G401 (cell line): ENCODE results near the gene ADIRF. TPM values are rescaled to one million over a fixed set of nuclear protein-coding genes. Genes with fewer than 3 reads are reported as not detected.

Experiments used
- DNase-seq: peaks from one replicate; pipeline ENCODE4 v3.0.0-alpha.2; 2015; ENCODE audit warnings: low spot score
- in situ Hi-C: cut with HindIII; loops from 2 replicates; pipeline ENCODE4 v1.10.0; 2016; ENCODE audit warnings: low sequenced_read_pairs, mixed read lengths
- total RNA-seq: library from RNA; depleted of rRNA; stranded (reverse); fragments of >200 nt; shearing (Covaris generic); gene quantifications from 2 replicates; pipeline ENCODE4 v1.2.3, GENCODE V29; 2014

The ADIRF gene
- total RNA-seq, 1 experiment from 2014 or later: not detected

DNA sequence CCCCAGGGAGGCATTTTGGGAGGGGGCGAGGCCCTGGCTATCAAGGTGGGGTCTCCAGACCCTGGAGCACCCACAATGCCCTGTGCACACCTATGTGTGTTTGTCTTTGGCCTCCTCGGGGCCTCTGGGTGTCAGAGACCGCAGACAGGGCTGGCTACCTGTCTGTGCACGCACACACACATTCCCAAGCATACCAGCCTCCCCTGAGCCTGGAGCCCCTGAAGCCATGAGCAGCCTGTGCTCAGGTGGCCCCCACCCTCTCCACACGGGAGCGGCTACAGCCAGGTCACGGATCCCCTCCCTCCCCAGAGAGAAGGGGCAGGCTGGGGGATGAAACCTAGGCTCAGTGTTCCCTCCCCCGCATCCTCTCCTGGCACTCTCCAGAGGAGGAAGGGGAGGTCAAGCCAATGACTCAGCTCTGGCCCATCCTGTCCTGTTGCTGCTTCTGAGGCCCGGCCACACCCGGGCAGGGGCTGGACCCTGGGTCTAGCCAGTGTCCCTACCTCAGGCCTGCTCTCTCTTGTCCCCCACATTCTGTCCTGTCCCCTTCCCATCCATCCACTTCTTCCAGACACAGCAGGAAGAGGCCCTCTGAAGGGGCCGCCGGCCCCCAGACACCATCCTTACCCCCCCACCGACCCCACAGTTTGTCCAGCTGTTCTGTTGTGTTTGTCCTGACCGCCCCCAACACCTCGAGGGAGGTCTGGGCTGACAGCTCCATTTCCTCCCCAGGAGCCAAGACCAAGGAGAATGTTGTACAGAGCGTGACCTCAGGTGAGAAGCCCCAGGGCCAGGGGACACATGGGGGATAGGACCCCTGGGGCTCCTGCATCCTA lies 9.2 kb upstream of the ADIRF start:
- in situ Hi-C loops: no loop called here

DNA sequence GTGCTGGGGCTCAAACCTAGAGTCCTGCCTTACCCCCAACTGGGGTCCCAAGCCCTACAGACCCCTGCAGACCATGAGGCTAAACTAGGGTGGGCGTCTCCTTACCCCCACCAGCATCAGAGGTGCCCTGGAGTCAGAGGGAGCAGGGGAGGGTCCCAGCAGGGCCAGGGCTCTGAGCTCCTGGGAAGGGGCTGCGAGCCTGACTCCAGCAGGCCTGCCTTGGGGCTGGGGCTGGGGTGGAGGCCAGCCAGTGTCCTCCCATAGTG lies 8.6 kb upstream of the ADIRF start:
- in situ Hi-C loops: no loop called here
- DNase-seq: no peak

More for the DNA sequence above, 9.2 kb upstream of the ADIRF start:
- DNase-seq: no peak

DNA sequence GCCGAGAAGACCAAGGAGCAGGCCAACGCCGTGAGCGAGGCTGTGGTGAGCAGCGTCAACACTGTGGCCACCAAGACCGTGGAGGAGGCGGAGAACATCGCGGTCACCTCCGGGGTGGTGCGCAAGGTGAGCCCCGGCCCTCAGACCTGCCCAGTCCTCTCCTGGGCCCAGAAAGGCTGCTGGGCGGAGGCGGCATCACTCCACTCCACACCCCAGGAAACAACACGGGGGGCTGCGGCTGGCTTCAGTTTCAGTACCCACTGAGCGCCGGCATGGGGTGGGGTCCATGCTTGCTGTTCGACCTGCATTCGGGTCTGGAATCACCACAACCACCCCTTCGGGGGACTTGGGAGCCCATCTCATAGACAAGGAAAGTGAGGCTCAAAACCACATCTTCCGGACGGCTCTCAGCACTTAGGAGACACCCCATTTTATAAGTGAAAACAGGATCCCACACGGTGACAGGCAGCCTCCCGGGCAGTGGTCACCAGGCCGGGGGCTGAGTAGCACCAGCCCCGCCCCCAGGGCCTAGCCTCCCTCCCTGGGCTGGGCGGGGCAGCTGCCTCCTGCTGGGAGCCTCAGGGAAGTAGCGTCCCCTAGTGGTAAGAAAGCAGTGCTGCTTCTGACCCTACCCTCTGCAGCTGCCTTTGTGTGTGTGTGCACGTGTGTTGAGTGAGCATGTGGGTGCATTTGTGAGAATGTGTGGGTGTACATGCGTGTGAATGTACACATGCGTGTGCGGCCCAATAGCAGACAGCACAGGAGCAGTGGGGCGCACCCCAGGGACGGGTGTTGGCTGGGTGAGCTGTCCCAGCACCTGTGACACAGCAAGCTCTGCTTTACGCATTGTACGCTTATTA lies 8.0 kb upstream of the ADIRF start:
- in situ Hi-C loops: no loop called here

DNA sequence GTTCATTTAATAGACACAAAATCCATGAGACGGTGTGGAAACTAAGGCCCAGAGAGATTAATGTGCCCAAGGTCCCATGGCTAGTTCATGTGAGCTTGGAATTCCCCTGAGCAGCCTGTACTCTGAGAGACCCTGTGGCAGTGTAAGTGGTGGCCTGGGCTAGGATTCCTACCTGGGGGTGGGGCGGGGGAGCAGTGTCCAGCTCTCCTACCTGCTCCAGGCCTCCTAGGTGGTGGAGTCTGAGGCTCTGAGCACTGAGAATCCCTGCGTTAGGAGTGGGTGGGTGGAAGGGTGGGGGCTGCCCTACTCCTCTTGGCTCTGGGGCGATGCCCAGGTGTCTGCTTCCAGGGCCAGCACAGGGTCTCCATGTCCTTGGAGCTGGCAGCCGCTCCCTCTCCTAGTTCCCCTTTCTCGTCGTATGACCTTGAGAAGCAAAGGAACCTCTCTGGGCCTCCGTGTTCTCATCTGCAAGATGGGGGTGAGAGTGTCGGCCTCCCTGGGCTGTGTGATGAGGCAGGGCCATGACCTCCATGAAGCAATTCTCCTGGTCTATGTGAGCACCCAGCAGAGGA lies 7.3 kb upstream of the ADIRF start:
- in situ Hi-C loops: no loop called here
- DNase-seq: no peak

More for the DNA sequence above, 8.0 kb upstream of the ADIRF start:
- DNase-seq: no peak

DNA sequence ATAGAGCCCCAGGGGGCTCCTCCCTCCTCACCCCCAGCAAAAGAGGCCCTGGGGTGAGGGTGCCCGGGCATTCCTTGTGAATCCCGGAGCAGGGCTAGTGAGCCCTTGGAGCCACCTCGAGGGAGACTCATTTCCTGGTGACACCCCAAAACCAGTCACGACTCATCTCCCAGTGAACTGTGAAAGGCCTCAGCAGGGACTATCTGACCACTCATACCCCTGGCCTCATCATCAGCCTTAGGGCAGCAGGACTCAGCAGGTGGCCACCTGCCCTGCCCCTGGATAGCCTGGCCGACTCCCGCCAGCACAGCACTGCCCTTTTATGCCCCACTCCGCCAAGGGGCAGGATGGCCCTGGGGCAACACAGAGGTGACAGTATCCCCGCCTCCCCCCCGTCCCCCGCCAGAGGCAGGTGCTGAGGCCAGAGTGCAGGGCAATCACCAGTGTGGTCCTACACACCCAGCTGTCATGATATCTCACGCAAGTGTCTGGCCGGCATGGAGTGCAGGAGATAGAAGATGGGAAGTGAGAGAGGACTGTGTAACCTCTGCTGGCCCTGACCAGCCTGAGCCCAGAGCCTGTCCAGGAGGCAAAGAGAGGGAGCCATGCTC lies 6.7 kb upstream of the ADIRF start:
- in situ Hi-C loops: no loop called here
- DNase-seq: no peak

DNA sequence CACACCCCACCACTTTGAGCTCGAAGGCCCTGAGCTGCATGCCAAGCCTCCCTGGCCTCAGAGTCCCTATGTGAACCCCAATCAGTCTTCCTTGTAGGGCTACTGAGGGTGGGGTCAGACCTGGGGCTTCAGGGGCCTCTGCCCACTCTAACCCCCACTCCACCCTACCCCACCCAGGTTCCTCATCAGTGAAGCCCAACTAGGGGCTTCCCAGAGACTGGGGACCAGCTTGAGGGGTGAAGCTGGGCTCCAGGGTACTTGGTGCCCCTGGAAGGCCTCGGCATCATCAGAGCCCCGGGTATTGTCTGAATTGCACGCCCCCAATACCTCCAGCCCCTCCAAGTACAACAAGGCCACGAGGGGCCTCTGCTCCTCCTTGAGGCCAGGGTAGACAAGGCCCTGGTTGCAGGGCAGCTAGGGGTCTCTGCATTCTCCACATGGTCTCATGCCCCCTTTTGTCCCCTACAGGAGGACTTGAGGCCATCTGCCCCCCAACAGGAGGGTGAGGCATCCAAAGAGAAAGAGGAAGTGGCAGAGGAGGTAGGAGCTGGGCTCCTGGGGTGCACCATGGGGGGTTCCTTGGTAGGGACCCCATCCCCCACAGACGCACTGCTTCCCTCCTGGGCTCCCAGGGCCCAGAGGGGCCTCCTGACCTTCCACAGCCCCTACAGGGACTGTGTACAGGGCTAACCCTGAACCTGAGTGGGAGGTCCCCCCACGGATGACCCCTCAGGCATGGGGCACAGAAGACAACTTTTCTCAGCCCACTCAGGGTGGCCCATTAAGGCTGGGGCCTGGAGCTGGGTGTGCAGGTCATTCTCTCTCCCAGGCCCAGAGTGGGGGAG lies 5.9 kb upstream of the ADIRF start:
- in situ Hi-C loops: no loop called here
- DNase-seq: no peak

DNA sequence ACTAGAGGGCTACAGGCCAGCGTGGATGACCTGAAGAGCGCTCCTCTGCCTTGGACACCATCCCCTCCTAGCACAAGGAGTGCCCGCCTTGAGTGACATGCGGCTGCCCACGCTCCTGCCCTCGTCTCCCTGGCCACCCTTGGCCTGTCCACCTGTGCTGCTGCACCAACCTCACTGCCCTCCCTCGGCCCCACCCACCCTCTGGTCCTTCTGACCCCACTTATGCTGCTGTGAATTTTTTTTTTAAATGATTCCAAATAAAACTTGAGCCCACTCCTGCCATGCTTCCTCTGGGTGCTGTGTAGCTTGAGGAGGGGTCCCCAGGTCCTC lies 5.3 kb upstream of the ADIRF start:
- in situ Hi-C loops: no loop called here

DNA sequence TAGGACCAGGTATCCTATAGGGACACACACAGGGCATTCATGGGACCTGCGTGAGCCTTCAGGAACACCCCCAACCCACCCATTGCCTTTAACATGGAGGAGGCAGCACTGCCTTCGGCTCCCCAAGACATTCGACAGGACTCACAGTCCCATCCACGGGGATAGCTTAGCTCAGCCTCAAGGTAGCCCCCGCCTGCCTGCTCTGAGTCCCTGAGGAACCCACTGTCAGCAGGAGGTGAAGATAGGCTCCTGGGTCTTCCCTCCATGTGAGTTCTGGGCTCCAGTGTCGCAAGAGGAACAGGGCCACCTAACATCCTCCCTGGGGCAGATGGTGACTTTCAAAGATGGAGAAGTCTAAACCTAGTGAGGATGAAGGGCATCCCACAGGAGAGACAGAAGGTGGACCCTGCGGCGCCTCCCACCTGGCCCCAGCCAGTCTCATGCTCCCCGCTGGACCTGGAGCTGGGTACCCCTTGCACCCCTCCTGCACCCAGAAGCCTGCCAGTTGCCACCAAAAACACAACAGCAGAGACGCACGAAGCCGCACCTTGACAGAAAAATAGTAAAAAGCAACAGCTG lies 4.9 kb upstream of the ADIRF start:
- DNase-seq: no peak
- in situ Hi-C loops: no loop called here

More for the DNA sequence above, 5.3 kb upstream of the ADIRF start:
- DNase-seq: no peak

DNA sequence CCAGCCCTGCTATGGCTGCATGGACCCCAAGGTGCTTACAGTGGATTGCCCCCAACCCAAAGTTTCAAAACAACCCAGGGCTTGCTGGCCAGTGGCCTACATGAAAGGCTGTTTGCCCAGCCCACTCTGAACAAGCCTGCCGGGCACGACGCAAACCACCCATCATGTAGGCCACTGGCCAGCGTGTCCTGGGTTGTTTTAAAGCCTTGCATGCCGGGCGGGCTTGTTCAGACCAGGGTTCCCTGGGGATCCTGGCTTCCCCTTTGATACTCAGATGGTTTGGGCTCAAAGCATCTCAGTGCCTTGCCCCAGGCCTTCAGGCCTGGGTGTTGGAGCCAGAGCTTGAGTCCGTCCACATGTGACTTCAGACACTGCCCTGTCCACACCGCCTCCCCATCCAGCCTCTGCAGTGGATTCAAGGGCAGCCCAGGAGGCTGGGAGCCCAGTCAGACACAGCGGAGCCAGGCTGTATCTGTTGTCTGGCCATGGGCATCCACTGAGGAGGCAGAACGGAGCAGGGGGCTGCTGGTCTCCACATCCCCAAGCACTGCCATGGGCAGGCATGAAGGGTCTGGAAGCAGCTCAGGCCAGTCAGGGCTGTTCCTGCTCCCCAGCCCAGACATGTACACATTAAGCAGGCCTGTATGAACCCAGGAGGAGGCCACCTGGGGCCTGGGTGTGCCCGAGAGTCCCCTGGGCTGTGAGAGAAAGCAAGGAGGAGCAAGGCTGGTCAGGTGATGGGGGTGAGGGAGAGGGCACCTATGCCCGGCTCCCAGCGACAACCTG lies 4.0 kb upstream of the ADIRF start:
- in situ Hi-C loops: no loop called here

DNA sequence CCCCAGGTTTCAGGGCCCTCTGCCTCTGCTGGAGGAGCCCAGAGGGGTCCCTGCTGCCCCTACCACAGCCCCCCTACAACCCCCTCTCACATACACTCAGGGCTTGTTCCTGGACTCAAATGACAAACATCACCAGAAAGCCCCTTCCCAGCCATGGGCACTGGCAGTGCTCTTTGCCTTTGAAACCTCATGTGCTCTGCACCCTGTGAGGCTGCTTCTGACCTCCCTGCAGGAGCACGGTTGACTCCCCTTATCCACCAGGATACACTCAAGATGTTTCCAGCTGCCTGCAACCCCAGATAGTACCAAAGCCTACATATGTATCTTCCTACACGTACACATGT lies 3.5 kb upstream of the ADIRF start:
- DNase-seq: no peak
- in situ Hi-C loops: no loop called here

More for the DNA sequence above, 4.0 kb upstream of the ADIRF start:
- no peak for DNase-seq

DNA sequence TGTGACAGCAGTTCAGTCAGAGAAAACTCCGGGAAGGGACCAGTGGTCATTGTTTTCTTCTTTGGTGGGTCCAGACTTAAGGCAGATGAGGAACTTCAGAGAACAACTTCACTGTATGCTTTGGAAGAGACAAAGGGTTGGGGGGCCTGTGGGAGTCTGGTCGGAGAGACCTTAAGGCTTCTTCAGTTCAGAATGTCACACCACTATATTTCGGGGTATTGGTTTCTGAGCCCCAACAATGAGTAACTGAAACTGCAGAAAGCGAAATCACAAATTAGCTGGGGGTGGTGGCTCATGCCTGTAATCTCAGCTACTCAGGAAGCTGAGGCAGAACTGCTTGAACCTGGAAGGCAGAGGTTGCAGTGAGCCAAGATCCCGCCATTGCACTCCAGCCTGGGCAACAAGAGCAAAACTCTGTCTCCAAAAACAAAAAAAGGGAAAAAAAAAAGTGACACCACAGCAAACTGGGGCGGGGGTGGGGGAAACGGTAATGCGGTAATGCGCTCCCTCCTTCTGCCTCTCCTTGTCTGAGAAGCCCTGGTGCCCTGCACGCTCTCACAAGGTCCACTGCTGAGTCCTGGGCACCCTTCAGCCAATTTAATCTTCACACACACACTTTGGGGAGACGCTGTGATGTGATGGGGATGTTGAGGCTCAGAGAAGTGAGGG lies 2.2 kb upstream of the ADIRF start:
- in situ Hi-C loops: no loop called here
- DNase-seq: no peak

DNA sequence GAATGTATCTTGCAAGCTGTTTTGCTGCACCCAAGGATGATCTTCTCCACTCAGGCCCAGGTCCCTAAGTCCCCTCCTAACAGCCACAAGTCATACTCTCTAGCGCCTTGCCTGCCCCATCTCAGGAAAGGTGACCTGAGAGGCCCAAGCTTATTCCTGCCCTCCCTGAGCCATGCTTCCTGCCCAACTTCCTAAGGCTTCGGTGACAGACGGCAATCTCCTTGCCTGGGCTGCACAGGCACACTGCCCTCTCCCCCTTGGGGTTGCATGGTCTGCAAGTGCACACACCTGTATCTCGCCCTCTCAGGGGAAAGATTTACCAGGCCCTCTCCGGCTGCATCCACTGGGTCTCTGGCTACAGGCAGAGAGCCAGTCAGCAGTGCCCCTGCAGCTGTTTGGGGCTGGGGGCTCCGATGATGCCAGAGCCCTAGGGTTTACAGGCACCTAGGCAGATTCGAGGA lies 771 bp upstream of the ADIRF start:
- DNase-seq: no peak
- in situ Hi-C loops: no loop called here

DNA sequence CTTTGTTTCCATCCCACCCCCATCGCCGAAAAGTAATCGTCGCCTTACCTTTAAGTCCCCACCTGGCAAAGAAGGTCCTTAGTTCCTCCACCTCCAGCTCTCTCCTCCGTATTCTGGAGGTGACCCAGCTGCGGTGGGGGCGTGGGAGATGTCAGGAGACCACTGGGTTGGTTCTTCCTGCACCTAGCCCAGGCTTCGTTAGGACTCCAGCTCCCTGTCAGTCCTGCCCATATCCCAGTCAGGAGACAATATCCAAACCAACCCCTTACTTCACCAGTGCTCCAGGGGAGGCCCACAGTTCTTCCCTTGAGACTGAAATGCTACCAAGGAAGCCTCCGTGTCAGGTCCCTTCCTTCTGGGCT lies 693 bp downstream of the ADIRF start:
- no peak for DNase-seq
- in situ Hi-C loops: no loop called here

DNA sequence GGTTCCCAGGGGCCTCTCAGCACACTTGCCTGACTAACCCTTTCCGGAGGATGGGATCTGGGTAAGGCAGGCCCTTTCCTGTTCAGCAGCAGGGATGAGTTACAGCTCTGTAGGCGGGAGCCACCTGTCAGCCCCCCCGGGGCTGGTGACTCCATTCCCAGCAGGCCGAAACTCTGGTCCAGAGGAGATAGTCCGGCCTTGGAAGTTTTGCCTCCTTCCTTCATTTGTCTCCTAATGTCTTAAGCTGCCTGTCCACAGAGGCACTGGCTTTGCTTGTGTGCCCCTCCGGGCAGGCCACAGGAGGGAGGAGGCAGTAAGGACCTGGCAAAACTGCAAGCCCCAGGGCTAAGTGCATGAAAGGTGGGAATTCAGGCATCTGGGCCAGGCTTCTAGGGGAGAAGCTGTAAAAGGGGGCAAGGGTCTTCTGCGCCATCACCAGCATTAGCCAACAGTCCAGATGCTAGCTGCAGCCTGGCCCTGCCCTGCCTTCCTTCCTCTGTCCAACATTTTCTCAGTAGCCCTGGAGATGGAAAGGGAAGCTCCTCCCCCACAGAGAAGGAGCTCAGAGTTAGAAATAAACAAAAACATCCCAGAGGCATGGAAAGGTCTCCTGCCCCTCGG lies 1.2 kb downstream of the ADIRF start:
- in situ Hi-C loops: no loop called here
- DNase-seq: peak; percentile 17

DNA sequence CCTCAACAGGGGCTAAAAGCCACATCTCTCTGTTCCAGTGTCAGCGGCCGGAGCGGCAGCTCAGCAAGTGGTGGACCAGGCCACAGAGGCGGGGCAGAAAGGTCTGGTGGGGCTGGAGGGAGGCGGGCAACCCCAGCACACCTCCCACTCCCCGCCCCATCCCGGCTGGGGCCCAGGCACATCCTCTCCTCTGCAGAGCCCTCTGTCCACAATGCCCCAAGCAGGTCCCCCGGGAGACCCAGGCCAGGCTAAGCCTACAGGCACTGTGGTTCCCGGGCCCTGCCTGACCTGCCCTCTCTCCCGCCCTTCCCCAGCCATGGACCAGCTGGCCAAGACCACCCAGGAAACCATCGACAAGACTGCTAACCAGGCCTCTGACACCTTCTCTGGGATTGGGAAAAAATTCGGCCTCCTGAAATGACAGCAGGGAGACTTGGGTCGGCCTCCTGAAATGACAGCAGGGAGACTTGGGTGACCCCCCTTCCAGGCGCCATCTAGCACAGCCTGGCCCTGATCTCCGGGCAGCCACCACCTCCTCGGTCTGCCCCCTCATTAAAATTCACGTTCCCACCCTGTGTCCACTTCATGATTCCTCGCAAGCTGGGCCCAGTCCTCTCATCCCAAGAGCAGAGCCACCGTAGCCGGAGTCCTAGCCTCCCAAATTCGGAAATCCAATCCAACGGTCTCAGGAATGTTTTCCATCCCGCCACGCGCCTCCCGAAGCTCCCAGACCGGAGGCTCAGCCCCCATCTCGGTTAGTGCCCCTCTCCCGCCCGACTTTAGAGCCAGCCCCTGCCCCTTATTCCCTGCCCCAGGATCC lies 2.1 kb downstream of the ADIRF start:
- DNase-seq: peak; percentile 36
- in situ Hi-C loops: no loop called here

DNA sequence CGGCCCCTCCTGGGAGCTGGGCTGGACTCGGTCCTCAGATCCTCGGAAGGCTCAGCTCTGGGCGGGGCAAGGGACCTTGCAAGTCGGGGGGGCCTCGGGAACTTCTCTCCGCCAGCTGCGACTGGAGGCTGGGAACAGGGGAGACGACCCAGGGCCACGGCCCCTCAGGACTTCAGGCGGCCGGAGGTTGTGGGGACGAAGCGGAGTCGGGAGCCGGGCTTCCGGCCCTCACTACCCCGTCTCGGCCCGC lies 2.6 kb downstream of the ADIRF start:
- peak; percentile 24 for DNase-seq
- in situ Hi-C loops: no loop called here
